ENCODE data around the gene PTPA. TPM values are rescaled to one million over a fixed set of nuclear protein-coding genes. Genes with fewer than 3 reads are reported as not detected.

Gene PTPA
- total RNA-seq, 4 donors from 2014 or later: 58.7 to 100 (median 71.6) TPM

DNA sequence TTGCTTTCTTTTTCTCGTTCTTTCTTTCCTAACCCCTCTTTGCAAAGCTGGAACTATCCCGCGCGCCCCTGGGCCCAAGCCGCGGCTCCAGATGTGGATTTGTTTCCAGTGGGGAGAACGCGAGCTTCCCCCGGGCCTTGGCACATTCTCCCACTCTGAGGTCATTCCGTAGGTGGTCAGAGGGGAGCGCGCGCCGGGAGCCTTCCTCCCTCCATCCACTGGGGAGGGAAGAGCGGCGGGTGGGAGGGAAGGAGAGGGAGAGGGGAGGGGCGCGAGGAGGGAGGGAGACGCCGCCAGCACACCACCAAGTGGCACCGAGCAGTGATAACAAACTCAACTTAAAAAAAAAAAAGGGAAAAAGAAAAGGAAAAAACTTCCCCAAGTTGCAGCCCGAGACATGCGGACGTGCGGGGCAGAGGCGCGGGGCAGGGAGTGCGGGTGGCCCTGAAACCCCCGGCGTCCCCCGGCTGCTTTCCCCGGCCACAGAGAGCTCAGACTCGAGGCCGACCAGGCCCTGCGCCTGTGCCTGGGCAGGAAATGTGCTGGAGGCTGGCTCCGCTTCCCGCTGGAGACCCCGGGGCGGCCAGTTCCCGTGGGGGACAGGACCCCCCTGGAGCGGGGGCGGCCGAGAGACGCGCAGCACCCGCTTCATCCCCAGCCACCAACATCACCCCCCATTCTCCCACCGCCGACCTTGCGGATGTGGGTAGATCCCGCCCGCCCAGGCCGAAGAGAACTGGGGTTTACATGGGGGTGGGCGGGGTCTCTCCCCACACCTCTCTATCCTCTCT lies 63.7 kb downstream of the PTPA start:
- 0% methylated on average over 1 to 29 of the region's 53 CpGs for WGBS, 2 donors (ENCODE audit: low coverage in 1 of 2)
- H3K27me3 ChIP-seq: no peaks in the 10 kb centered on the region
- no peaks in the 10 kb centered on the region for H3K9me3 ChIP-seq
- TF ChIP-seq POLR2AphosphoS5 (IDR thresholded peaks at IDR 0.05) (peak; percentile 69), POLR2A (IDR thresholded peaks at IDR 0.05) (peak in 1 of 2 donors; percentile 34), EP300 (IDR thresholded peaks at IDR 0.05) (no peak)
- TF ChIP-seq, protein P1, sequence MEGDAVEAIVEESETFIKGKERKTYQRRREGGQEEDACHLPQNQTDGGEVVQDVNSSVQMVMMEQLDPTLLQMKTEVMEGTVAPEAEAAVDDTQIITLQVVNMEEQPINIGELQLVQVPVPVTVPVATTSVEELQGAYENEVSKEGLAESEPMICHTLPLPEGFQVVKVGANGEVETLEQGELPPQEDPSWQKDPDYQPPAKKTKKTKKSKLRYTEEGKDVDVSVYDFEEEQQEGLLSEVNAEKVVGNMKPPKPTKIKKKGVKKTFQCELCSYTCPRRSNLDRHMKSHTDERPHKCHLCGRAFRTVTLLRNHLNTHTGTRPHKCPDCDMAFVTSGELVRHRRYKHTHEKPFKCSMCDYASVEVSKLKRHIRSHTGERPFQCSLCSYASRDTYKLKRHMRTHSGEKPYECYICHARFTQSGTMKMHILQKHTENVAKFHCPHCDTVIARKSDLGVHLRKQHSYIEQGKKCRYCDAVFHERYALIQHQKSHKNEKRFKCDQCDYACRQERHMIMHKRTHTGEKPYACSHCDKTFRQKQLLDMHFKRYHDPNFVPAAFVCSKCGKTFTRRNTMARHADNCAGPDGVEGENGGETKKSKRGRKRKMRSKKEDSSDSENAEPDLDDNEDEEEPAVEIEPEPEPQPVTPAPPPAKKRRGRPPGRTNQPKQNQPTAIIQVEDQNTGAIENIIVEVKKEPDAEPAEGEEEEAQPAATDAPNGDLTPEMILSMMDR (IDR thresholded peaks at IDR 0.05): peak in 1 of 4 experiments; percentile 35
- H3K4me3 ChIP-seq: peak overlapping the region; percentile 92 to 95
- peak overlapping the region; percentile 93 to 100 (median 98) for H3K27ac ChIP-seq
- peak; percentile 47 for ATAC-seq
- no peaks in the 10 kb centered on the region for H3K36me3 ChIP-seq
- H3K4me1 ChIP-seq: peaks cover 2 to 45% (median 21%) of the 10 kb centered on the region in 3 donors

DNA sequence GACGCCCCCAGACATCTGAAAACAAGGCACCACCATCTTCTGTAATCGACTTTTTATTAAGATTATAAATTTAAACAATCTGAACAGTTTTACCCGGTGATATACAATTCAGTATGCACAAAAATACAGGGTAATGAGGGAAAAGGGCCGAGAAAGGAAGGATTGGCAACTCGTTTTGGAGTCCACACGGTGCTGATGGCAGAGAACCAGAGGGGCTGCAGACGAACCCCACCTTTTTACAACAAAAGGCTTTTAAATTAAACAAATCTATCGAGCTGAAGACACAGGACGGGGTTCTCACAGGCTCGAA lies 64.3 kb downstream of the PTPA start:
- Histone ChIP-seq H3K4me1 (peaks cover 2 to 45% (median 21%) of the 10 kb centered on the region in 3 donors), H3K9me3 (no peaks in the 10 kb centered on the region), H3K27ac (peak overlapping the region; percentile 93 to 100 (median 98)), H3K4me3 (peak overlapping the region; percentile 92 to 95), H3K27me3 (no peaks in the 10 kb centered on the region), H3K36me3 (no peaks in the 10 kb centered on the region)
- TF ChIP-seq POLR2A (IDR thresholded peaks at IDR 0.05) (no peak), POLR2AphosphoS5 (IDR thresholded peaks at IDR 0.05) (no peak)
- TF ChIP-seq, protein P1 (IDR thresholded peaks at IDR 0.05): no peak
- ATAC-seq: no peak
- 0 to 1% methylated on average over 9 of the region's 10 CpGs for WGBS, 2 donors (ENCODE audit: low coverage in 1 of 2)

DNA sequence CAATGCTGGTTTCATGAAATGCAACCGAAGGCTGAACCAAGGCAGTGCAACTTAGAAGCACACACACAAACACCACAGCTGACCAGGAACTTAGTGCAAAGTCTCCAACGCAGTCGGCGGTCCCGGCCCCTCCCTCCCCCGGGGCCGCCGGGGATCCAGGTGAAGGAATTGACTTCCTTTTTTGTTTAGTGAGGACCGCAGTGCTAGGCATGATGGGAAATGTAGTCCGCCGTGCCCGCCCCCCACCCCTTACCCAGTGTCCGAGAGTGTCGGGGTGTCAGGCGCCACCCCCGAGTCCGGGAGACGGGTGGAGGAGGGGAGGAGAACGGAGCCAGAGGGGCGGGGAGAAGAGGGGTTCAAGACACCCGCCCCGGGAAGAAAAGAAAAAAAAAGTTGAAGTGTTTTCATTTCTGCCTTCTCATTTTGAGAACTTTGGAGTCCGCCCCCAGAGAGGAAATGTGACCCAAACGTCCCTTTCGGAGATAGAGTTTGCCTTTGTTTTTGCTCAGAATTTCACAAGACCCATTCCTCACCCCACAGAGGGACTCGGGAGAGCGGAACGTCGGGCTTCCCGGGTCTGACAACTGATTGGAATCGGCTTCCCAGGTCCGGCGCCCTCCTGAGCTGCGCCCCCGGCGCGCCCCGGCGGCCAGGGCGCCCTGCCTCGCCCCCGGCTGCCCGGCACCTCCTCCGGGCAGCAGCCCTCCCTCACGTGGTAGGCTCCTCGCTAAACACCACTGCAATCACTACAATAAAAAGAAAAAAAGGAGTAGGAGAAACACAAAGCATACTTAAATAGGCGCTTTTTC lies 64.8 kb downstream of the PTPA start:
- peaks cover 2 to 45% (median 21%) of the 10 kb centered on the region in 3 donors for H3K4me1 ChIP-seq
- H3K27me3 ChIP-seq: no peaks in the 10 kb centered on the region
- TF ChIP-seq EP300 (IDR thresholded peaks at IDR 0.05) (no peak), POLR2AphosphoS5 (IDR thresholded peaks at IDR 0.05) (peak; percentile 82), POLR2A (IDR thresholded peaks at IDR 0.05) (peak; percentile 63 to 72)
- TF ChIP-seq, protein P1 (IDR thresholded peaks at IDR 0.05): peak in 2 of 4 experiments; percentile 12 to 36
- H3K36me3 ChIP-seq: no peaks in the 10 kb centered on the region
- H3K27ac ChIP-seq: peak overlapping the region; percentile 93 to 100 (median 98)
- 0 to 2% methylated on average over 10 to 13 of the region's 47 CpGs for WGBS, 2 donors (ENCODE audit: low coverage in 1 of 2)
- H3K4me3 ChIP-seq: peak overlapping the region; percentile 92 to 95
- H3K9me3 ChIP-seq: no peaks in the 10 kb centered on the region
- peak; percentile 60 for ATAC-seq

- no peaks in the 10 kb centered on the region for H3K27me3 ChIP-seq
- H3K27ac ChIP-seq: peak overlapping the region; percentile 93 to 100 (median 98)
- no peaks in the 10 kb centered on the region for H3K9me3 ChIP-seq
- no peak for ATAC-seq
- 0% methylated on average over 12 of the region's 80 CpGs; no CpG with 5 or more reads in 1 of the 2 donors for WGBS, 2 donors (ENCODE audit: low coverage in 1 of 2)
- H3K4me3 ChIP-seq: peak overlapping the region; percentile 92 to 95
- no peak for TF ChIP-seq POLR2A (IDR thresholded peaks at IDR 0.05)
- TF ChIP-seq POLR2AphosphoS5 (IDR thresholded peaks at IDR 0.05): peak; percentile 4
- no peak for TF ChIP-seq EP300 (IDR thresholded peaks at IDR 0.05)
- TF ChIP-seq, protein P1 (IDR thresholded peaks at IDR 0.05): peak in 1 of 4 experiments; percentile 27
- no peaks in the 10 kb centered on the region for H3K36me3 ChIP-seq
- H3K4me1 ChIP-seq: peaks cover 2 to 45% (median 21%) of the 10 kb centered on the region in 3 donors
Observed at GRCh38 chr9:129176701-129177442, 65.7 kb downstream of the PTPA start.
